SK-N-SH (cell line): ENCODE measurements around the gene OCSTAMP. TPM values are rescaled to one million over a fixed set of nuclear protein-coding genes. Genes with fewer than 3 reads are reported as not detected.

Source experiments
- CTCF ChIA-PET: fragments of 300-600, 350-600 bp; formaldehyde crosslinking; extraction: SDS; loops from one replicate; lab custom pipeline; 2021; lab: Yijun Ruan, JAX
- POLR2A ChIA-PET: fragments of 350-600 bp; sonication (Branson Sonifier 250); formaldehyde crosslinking; extraction: SDS; loops from one replicate; lab custom pipeline; 2020; ENCODE audit warnings: antibody characterized with exemption, inconsistent platforms; lab: Yijun Ruan, JAX
- DNase-seq: peaks from one replicate; pipeline ENCODE4 v3.0.0; 2012
- H2AFZ ChIP-seq: fragments of 200-600 bp; sonication (generic); 2 replicates; pipeline ENCODE4 v1.8.1; 2016; ENCODE audit warnings: antibody characterized with exemption, mild to moderate bottlenecking, low read depth
- H3F3A ChIP-seq: fragments of 200-600 bp; sonication (generic); replicated peaks from 2 replicates; pipeline ENCODE3; 2016; ENCODE audit warnings: antibody characterized with exemption, mild to moderate bottlenecking; ENCODE audit not compliant: insufficient read depth
- H3K27ac ChIP-seq, 2 experiments: fragments of 200-500 bp in 1 of 2; fragments of 200-600 bp in 1 of 2; sonication (Bioruptor generic) in 1 of 2; sonication (generic), shearing (Covaris generic) in 1 of 2; 2 replicates each; pipeline versions ENCODE4 v1.5.1 to v1.6.1; 2014 to 2016; ENCODE audit warnings: low read depth in 2 of 2, inconsistent platforms in 1 of 2, low read length in 1 of 2, mild to moderate bottlenecking in 1 of 2, mixed read lengths in 1 of 2
- H3K27me3 ChIP-seq: fragments of 200-600 bp; sonication (generic), shearing (Covaris generic); 2 replicates; pipeline ENCODE4 v1.6.1; 2016; ENCODE audit warnings: mixed run types; ENCODE audit not compliant: insufficient read depth
- H3K36me3 ChIP-seq, 2 experiments: fragments of 200-500 bp in 1 of 2; fragments of 200-600 bp in 1 of 2; sonication (Bioruptor generic) in 1 of 2; sonication (generic) in 1 of 2; replicated peaks in 1 of 2; 2 replicates each; pipeline versions ENCODE3 to v1.5.1; 2014 to 2016; ENCODE audit warnings: low read length in 1 of 2, mild to moderate bottlenecking in 1 of 2; ENCODE audit not compliant: insufficient read depth in 2 of 2, control insufficient read depth in 1 of 2
- H3K4me1 ChIP-seq, 2 experiments: fragments of 200-500 bp in 1 of 2; fragments of 200-600 bp in 1 of 2; sonication (Bioruptor generic) in 1 of 2; sonication (generic), shearing (Covaris generic) in 1 of 2; 2 replicates each; pipeline versions ENCODE4 v1.5.1 to v1.6.1; 2014 to 2016; ENCODE audit warnings: low read depth in 1 of 2, low read length in 1 of 2, mixed run types in 1 of 2; ENCODE audit not compliant: insufficient read depth in 2 of 2, control insufficient read depth in 1 of 2
- H3K4me2 ChIP-seq: fragments of 200-600 bp; sonication (generic), shearing (Covaris generic); 2 replicates; pipeline ENCODE4 v1.6.1; 2017; ENCODE audit warnings: mixed run types
- H3K4me3 ChIP-seq, 2 experiments: fragments of 200-500 bp in 1 of 2; fragments of 200-600 bp in 1 of 2; sonication (Bioruptor generic) in 1 of 2; sonication (generic), shearing (Covaris generic) in 1 of 2; 2 replicates each; pipeline versions ENCODE4 v1.5.1 to v1.8.1; 2014 to 2016; ENCODE audit warnings: low read depth in 2 of 2, inconsistent platforms in 1 of 2, low read length in 1 of 2, mild to moderate bottlenecking in 1 of 2, mixed read lengths in 1 of 2, moderate library complexity in 1 of 2
- H3K79me2 ChIP-seq: fragments of 200-600 bp; sonication (generic); 2 replicates; pipeline ENCODE4 v1.8.1; 2017; ENCODE audit warnings: mild to moderate bottlenecking; ENCODE audit not compliant: insufficient read depth
- H3K9ac ChIP-seq: fragments of 200-600 bp; sonication (generic); 2 replicates; pipeline ENCODE4 v1.6.1; 2017; ENCODE audit warnings: mixed run types
- H3K9me2 ChIP-seq: fragments of 200-600 bp; sonication (generic); 2 replicates; pipeline ENCODE4 v1.6.1; 2017; ENCODE audit warnings: mixed run types
- H3K9me3 ChIP-seq: fragments of 200-600 bp; sonication (generic); 2 replicates; pipeline ENCODE4 v1.6.1; 2017; ENCODE audit warnings: mixed run types, mild to moderate bottlenecking, moderate library complexity
- H4K20me1 ChIP-seq: fragments of 200-600 bp; sonication (generic); 2 replicates; pipeline ENCODE4 v1.6.1; 2017; ENCODE audit warnings: mild to moderate bottlenecking, mixed run types; ENCODE audit not compliant: insufficient read depth
- CHD2 ChIP-seq: fragments of 150-350 bp; IDR thresholded peaks from 2 replicates; pipeline ENCODE4 v1.6.1; 2018; ENCODE audit warnings: low read length; ENCODE audit not compliant: partially characterized antibody
- CTCF ChIP-seq: fragments of 200-600 bp; sonication (generic); IDR thresholded peaks from 2 replicates; pipeline ENCODE4 v1.6.1; 2017; ENCODE audit warnings: antibody characterized with exemption, mild to moderate bottlenecking, moderate library complexity
- ELF1 ChIP-seq: IDR thresholded peaks from 2 replicates; pipeline ENCODE4 v1.4.0; 2012
- EP300 ChIP-seq, 2 experiments: IDR thresholded peaks; 2 replicates each; pipeline versions ENCODE4 v1.4.0 to v1.6.1; 2012; ENCODE audit warnings: borderline replicate concordance in 1 of 2, low read depth in 1 of 2, low read length in 1 of 2
- EZH2phosphoT487 ChIP-seq: fragments of 200-600 bp; sonication (generic); IDR thresholded peaks from 2 replicates; pipeline ENCODE4 v1.6.1; 2017; ENCODE audit warnings: low read depth, mixed run types, mild to moderate bottlenecking, antibody characterized with exemption, moderate library complexity, borderline replicate concordance
- FOSL2 ChIP-seq: IDR thresholded peaks from 2 replicates; pipeline ENCODE4 v1.4.0; 2012; ENCODE audit warnings: low read depth, mild to moderate bottlenecking, moderate library complexity, borderline replicate concordance
- FOXJ3 ChIP-seq: sonication (generic); formaldehyde crosslinking; IDR thresholded peaks from 2 replicates; pipeline ENCODE4 v1.5.1; 2020; ENCODE audit warnings: mild to moderate bottlenecking, missing genetic modification reagents
- FOXM1 ChIP-seq: IDR thresholded peaks from 2 replicates; pipeline ENCODE4 v1.4.0; 2012; ENCODE audit warnings: low read depth, mild to moderate bottlenecking
- IRF3 ChIP-seq: fragments of 150-350 bp; IDR thresholded peaks from 2 replicates; pipeline ENCODE4 v1.6.1; 2016; ENCODE audit warnings: mild to moderate bottlenecking, low read depth, low read length
- JUND ChIP-seq: IDR thresholded peaks from 2 replicates; pipeline ENCODE4 v1.4.0; 2012
- MEF2A ChIP-seq: IDR thresholded peaks from 2 replicates; pipeline ENCODE4 v1.4.0; 2012; ENCODE audit warnings: low read depth, borderline replicate concordance
- MXI1 ChIP-seq: IDR thresholded peaks from 2 replicates; pipeline ENCODE4 v1.6.1; 2012; ENCODE audit warnings: mild to moderate bottlenecking, low read depth, low read length, improper control_type of control experiment
- NRF1 ChIP-seq: IDR thresholded peaks from 2 replicates; pipeline ENCODE4 v1.6.1; 2012; ENCODE audit warnings: low read depth, mild to moderate bottlenecking, low read length
- PBX3 ChIP-seq: IDR thresholded peaks from 2 replicates; pipeline ENCODE4; 2012
- RAD21 ChIP-seq: IDR thresholded peaks from 2 replicates; pipeline ENCODE4 v1.6.1; 2012; ENCODE audit warnings: mild to moderate bottlenecking, low read length
- REST ChIP-seq: IDR thresholded peaks from 2 replicates; pipeline ENCODE4 v1.6.1; 2012; ENCODE audit warnings: mild to moderate bottlenecking, low read depth, low read length, moderate library complexity
- RXRA ChIP-seq: IDR thresholded peaks from 2 replicates; pipeline ENCODE4 v1.4.0; 2012; ENCODE audit warnings: low read depth, mild to moderate bottlenecking, borderline replicate concordance
- TAF1 ChIP-seq: IDR thresholded peaks from 2 replicates; pipeline ENCODE4 v1.6.1; 2012; ENCODE audit warnings: low read depth, mild to moderate bottlenecking, low read length, moderate library complexity, borderline replicate concordance
- TCF12 ChIP-seq: IDR thresholded peaks from 2 replicates; pipeline ENCODE4 v1.4.0; 2012
- ZBTB33 ChIP-seq: IDR thresholded peaks from 2 replicates; pipeline ENCODE4 v1.4.0; 2012; ENCODE audit warnings: low read depth, borderline replicate concordance
- WGBS: methylation state at CpG from one replicate; pipeline ENCODE4 v1.1.6; 2017; ENCODE audit warnings: low lambda C conversion rate; 5-methylcytosine and 5-hydroxymethylcytosine counted together
- polyA plus RNA-seq, 3 experiments: library from polyadenylated mRNA; depleted of rRNA; stranded (reverse); fragments of >200 nt; gene quantifications; 2 replicates each; pipeline ENCODE4 v1.2.3, GENCODE V29; 2012

OCSTAMP gene
- polyA plus RNA-seq, 1 of the 3 experiments (the other 2 are of a cell fraction), result not detected

GRCh38 chr20:46572153-46572552 is 21.7 kb upstream of the OCSTAMP start:
- H3K9ac ChIP-seq, result no peak overlapping the region
- H2AFZ ChIP-seq, result no peak overlapping the region
- ChIA-PET CTCF (interaction anchor here (0.9 to 4.3 kb wide), 4 partner anchors 10 to 109 kb away, joined by 3 to 21 read pairs (median 10); no protein-coding TSS in a partner anchor), POLR2A (no interaction called here)
- no peak for TF ChIP-seq NRF1
- no peak for TF ChIP-seq MXI1
- TF ChIP-seq ELF1, result no peak
- TF ChIP-seq RXRA, result no peak
- TF ChIP-seq FOXM1, result no peak
- TF ChIP-seq EZH2phosphoT487, result no peak
- no peak for TF ChIP-seq MEF2A
- no peak for TF ChIP-seq JUND
- no peak for TF ChIP-seq REST
- no peak for TF ChIP-seq ZBTB33
- no peak for TF ChIP-seq EP300 (IDR thresholded peaks at IDR 0.05; ENCODE audit: borderline replicate concordance in 1 of 2, low read depth in 1 of 2, low read length in 1 of 2)
- TF ChIP-seq FOSL2, result no peak
- TF ChIP-seq CTCF, result no peak
- TF ChIP-seq PBX3, result no peak
- TF ChIP-seq FOXJ3 (CRISPR knock-in tag), result no peak
- TF ChIP-seq TAF1, result no peak
- no peak for TF ChIP-seq IRF3
- no peak for TF ChIP-seq RAD21
- TF ChIP-seq TCF12, result no peak
- TF ChIP-seq CHD2, result no peak
- peaks cover 0 to 35% of the 10 kb centered on the region in 2 experiments; a peak in 1 of 4 replicates for H3K4me1 ChIP-seq
- no peak overlapping the region for H3K4me2 ChIP-seq
- H3K9me3 ChIP-seq, result no peaks in the 10 kb centered on the region
- H3K27me3 ChIP-seq, result no peaks in the 10 kb centered on the region
- H3K79me2 ChIP-seq, result no peaks in the 10 kb centered on the region
- no peaks in the 10 kb centered on the region for H4K20me1 ChIP-seq
- H3K36me3 ChIP-seq, result no peaks in the 10 kb centered on the region
- WGBS, result 15% methylated on average over 6 of the region's 8 CpGs
- H3K27ac ChIP-seq, result peak overlapping the region in 1 of 2 experiments; percentile 79; a peak in 2 of 4 replicates
- DNase-seq, result peak; percentile 73
- no peaks in the 10 kb centered on the region for H3K9me2 ChIP-seq
- no peak overlapping the region for H3K4me3 ChIP-seq
- H3F3A ChIP-seq, result no peaks in the 10 kb centered on the region
